H54 (cell line): ENCODE measurements around the gene DGKB.

Experiments used
- DNase-seq: peaks from one replicate; pipeline ENCODE4 v3.0.0; 2011; ENCODE audit warnings: low spot score, mixed read lengths; ENCODE audit not compliant: insufficient read length
- FAIRE-seq: peaks from 3 replicates; lab custom pipeline; 2011; peaks lifted over from hg19 to GRCh38; lab: Jason Lieb, UNC
- POLR2A ChIP-seq: IDR thresholded peaks from 2 replicates; pipeline ENCODE4 v1.6.1; 2011; ENCODE audit warnings: low read depth, mild to moderate bottlenecking, low read length

DGKB gene

GRCh38 chr7:14822481-14822854 lies 80.1 kb downstream of the DGKB start:
- FAIRE-seq (no peak), DNase-seq (no peak)

GRCh38 chr7:14821757-14822480 lies 80.6 kb downstream of the DGKB start:
- peak; percentile 99 for FAIRE-seq
- TF ChIP-seq POLR2A, result no peak
- no peak for DNase-seq

More at GRCh38 chr7:14822481-14822854, 80.1 kb downstream of the DGKB start:
- TF ChIP-seq POLR2A, result no peak

- DNase-seq (no peak), FAIRE-seq (no peak)
- no peak for TF ChIP-seq POLR2A
Measured at GRCh38 chr7:14818871-14819270, 83.7 kb downstream of the DGKB start.

- TF ChIP-seq POLR2A, result no peak
- FAIRE-seq (peak; percentile 68), DNase-seq (no peak)
Measured at GRCh38 chr7:14817829-14818614, 84.5 kb downstream of the DGKB start.

GRCh38 chr7:14807507-14807906 lies 95.0 kb downstream of the DGKB start:
- DNase-seq (no peak), FAIRE-seq (peak; percentile 84)
- no peak for TF ChIP-seq POLR2A

- TF ChIP-seq POLR2A, result no peak
- DNase-seq, result no peak
- peak; percentile 86 for FAIRE-seq
Measured at GRCh38 chr7:14806891-14807290, 95.7 kb downstream of the DGKB start.

- DNase-seq (no peak), FAIRE-seq (peak; percentile 11)
- TF ChIP-seq POLR2A, result no peak
Measured at GRCh38 chr7:14805105-14805719, 97.3 kb downstream of the DGKB start.

GRCh38 chr7:14800664-14801063 lies 101.9 kb downstream of the DGKB start:
- no peak for DNase-seq
- peak; percentile 27 for FAIRE-seq
- no peak for TF ChIP-seq POLR2A

GRCh38 chr7:14793151-14793550 lies 109.4 kb downstream of the DGKB start:
- no peak for DNase-seq
- FAIRE-seq, result no peak
- TF ChIP-seq POLR2A, result no peak

GRCh38 chr7:14787551-14787950 lies 115.0 kb downstream of the DGKB start:
- no peak for TF ChIP-seq POLR2A
- DNase-seq (no peak), FAIRE-seq (no peak)

- DNase-seq, result no peak
Measured at GRCh38 chr7:14786314-14786895, 116.1 kb downstream of the DGKB start.

GRCh38 chr7:14777806-14778205 lies 124.7 kb downstream of the DGKB start:
- no peak for TF ChIP-seq POLR2A
- FAIRE-seq, result no peak
- no peak for DNase-seq

More at GRCh38 chr7:14786314-14786895, 116.1 kb downstream of the DGKB start:
- TF ChIP-seq POLR2A, result no peak
- no peak for FAIRE-seq

- no peak for FAIRE-seq
- no peak for TF ChIP-seq POLR2A
- no peak for DNase-seq
Measured at GRCh38 chr7:14776266-14776665, 126.3 kb downstream of the DGKB start.
